Femur (tissue), 1 donor: Measurements from ENCODE around the gene BANF2.

Experiments used
- DNase-seq: peaks from one replicate; pipeline ENCODE4 v3.0.0-alpha.2; 2017

BANF2 gene

GRCh38 chr20:17735959-17736621, 36.3 kb downstream of the BANF2 start:
- no peak for DNase-seq

GRCh38 chr20:17738154-17738553, 38.4 kb downstream of the BANF2 start:
- no peak for DNase-seq

DNA sequence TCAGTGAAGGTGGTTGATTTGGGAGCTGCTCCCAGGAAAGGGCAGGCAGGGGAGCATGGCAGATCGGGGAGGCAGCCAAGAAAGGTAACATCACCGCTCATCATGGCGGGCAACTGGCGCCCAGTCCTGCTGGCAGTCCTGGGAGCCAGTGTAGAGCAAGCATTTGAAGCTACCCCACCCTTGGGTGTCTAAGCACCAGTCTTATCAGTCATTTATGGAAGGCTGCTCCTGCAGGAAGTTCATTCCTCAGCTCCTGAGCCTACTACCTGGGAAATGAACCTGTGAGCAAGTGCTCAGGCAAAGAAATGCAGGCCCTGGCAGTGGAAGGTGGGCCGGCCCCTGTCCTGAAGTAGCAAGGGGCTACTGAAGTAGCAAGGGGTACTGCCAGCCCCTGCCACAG, 41.5 kb downstream of the BANF2 start:
- DNase-seq = no peak

DNA sequence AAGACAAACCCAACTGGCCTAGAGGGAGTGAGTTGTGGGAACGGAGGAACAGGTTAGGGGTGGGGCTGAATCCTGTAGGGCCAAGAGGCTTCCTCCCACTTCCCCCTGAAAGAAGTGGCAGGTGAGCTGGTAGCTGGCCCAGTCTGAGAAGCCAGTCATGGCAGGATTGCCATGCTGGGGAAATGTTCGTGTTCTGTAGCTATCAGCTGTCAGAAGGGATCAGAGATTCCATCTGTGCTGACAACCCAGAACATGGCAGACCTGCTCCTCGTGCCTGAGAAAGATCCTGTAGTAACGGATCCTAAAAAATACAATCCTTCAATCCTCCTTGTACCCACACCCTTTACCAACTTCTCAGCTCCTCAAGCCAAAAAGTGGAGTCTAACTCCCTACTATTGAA, 43.0 kb downstream of the BANF2 start:
- DNase-seq = no peak

DNA sequence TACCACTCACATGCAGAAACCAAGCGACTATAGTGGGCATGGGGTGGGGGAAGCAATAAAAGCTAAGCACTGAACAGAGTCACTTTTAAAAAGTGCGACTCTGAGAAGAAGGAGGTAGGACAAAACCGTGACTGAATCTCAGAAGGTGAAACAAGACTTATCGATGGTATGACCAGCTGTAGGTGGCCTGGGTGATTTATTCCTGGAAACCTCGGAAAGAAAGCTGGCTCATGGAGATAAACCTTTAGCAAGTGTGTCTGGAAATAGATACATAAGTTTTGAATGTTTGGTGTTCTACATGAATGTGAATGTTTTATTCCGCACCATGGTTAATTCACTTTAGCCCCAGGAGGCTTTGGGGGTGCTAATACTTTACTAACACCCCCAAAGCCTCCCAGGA, 43.9 kb downstream of the BANF2 start:
- no peak for DNase-seq

DNA sequence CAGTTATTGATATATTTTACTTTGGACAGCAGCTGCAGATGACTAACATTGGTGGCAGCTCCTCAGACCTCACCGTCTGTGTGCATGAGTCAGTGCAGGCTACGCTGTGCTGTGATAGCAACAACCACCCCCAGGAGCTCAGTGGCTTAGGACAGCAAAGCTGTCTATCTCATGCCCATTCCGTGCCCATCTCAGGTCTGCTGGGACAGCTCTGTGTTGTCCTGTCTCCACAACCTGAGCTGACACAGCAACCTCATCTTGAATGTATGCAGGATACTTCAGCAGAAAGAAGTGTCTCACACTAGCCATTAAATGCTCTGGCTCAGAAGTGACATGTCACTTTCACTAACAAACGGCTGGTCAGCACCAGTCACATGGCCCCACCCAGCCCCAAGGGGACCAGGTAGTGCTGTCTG, 47.7 kb downstream of the BANF2 start:
- DNase-seq = no peak

DNA sequence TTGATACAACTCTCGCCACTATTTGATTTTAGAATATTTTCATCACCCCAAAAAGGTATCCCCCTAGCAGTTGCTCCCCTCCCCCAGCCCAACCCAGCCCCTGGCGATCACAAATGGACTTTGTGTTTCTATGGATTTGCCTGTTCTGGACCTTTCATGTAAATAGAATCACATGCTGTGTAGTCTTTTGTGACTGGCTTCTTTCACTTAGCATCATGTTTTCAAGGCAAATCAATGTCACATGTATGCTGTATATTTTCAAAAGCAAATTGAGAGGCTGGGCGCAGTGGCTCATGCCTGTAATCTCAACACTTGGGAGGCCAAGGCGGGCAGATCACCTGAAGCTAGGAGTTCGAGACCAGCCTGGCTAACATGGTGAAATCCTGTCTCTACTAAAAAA, 48.5 kb downstream of the BANF2 start:
- no peak for DNase-seq

- no peak for DNase-seq
Observed at GRCh38 chr20:17749626-17749977, 49.8 kb downstream of the BANF2 start.

DNA sequence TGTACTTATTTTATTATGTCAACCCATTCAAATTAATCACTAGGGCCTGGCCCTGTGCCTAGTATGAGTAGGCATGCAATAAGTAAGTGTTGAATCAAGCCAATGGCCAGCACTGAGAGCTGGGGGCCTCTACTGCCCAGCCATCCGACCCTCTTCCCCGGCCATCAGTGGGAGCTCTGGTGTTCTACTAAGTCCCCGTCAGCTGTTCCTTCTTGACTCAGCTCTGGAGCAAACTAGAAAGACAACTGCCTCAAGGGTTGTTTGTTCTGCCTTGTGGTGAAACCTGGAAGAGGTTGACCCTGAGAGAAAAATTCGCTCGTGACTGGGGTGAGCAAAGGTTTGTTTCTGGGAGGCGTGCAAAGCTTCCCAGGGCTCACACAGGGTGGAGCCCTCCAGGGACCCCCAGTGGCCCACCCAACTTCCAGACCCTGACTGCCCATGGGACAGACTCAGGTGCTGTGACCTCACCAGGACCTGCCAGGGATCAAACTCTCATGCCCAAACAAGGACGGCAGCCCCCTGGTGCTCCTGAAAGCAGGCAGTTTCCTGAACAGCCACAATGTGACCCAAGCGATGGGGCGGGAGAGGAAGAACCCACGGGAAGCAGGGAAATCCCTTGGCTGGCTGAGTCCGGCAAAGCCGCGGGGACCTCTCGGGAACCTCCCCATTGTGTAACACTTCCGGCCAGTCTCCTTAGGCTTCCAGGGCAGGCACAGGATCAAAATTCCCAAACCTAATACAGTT, 50.4 kb downstream of the BANF2 start:
- DNase-seq = peak; percentile 52

DNA sequence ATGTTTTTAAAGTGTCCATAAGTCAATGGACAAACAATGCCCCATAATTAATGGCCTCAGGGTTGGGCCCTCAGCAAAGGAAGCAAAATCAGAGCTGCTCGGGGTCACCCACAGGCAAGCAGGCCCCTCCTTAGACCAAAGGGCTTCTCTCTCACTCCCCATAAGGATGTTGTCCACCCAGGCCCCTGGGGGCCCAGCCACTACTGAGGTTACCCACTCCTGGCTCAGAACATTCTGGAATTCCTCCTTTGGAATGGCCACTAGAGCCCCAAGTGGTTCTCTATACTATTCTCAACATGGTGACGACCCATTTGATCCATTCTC, 50.9 kb downstream of the BANF2 start:
- DNase-seq = no peak

DNA sequence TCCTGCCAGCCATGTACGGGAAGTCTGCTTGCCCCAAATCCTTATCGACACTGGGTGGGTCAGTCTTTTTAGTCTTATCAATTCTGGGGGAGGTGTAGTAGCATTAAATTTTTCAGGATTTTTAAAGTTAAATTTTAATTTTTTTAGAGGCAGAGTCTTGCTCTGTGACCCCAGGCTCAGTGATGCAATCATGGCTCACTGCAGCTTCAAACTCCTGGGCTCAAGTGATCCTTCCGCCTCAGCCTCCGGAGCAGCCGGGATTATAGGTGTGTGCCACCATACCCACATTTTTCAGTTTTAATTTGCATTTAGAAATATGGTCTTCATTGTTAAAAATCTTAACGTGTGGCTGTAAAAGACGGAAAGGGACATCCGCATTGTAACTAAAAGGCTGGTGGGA, 51.9 kb downstream of the BANF2 start:
- no peak for DNase-seq

GRCh38 chr20:17752459-17752858, 52.7 kb downstream of the BANF2 start:
- no peak for DNase-seq

DNA sequence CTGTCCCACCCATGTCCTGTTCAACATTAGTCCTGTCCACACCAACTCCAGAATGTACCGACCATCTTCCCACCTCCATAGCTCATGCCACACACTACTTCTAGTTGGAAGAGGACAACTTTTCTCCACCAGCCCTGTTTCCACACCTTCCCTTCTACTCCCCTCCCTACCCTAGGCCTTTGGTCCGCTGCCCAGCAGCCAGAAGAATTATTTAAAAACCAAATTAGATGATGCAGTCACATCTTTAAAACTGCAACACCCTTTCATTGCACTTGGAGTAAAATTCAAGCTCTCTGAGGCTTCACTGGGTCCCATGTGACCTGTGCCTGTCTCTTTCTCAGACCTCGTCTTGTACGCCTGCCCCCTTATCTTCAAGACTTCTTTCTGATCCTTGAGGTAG, 53.8 kb downstream of the BANF2 start:
- DNase-seq = no peak

DNA sequence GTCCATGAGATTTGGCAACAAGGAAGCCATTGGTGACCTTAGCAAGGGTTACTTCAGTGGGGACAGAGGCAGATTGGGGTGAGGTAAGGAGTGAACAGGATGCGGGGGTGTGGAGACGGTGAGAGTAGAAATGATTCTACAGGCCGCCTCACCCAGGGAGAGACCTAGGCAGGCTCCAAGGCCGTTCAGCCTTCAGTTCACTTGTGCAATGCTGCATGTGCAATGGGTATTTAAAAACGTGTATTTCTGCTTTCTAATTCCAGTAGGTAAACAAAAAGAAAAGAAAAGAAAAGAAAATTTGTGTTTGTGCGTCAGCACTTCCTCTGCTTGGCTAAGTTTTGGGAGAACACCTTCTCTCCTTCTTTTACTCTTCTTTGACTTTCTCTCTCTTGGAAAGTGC, 56.8 kb downstream of the BANF2 start:
- no peak for DNase-seq

- no peak for DNase-seq
Observed at GRCh38 chr20:17757496-17757895, 57.7 kb downstream of the BANF2 start.

GRCh38 chr20:17758010-17758409, 58.2 kb downstream of the BANF2 start:
- no peak for DNase-seq

GRCh38 chr20:17758512-17758911, 58.7 kb downstream of the BANF2 start:
- no peak for DNase-seq

- DNase-seq = no peak
Observed at GRCh38 chr20:17759449-17759848, 59.7 kb downstream of the BANF2 start.

GRCh38 chr20:17761604-17762003, 61.8 kb downstream of the BANF2 start:
- no peak for DNase-seq

GRCh38 chr20:17762243-17762872, 62.6 kb downstream of the BANF2 start:
- no peak for DNase-seq

- DNase-seq = no peak
Observed at GRCh38 chr20:17762873-17763557, 63.2 kb downstream of the BANF2 start.

DNA sequence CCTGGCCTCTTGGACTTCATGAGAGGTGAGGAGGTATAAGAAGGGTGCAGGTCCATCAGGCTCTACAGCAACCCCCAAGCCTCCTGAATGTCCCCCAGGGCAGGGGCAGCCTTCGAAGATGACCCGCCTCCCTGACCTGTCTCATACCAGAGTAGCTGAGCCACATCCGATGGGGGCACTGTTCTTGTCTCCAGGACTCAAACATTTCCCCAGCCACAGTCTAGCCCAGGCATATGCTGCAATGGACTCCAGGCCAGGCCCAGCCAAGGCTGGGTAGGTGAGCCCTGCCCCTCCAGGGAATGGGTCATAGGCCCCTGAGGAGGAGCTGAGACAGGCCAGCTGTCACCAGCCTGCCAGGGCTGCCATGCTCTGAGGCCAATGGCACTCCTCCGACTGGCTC, 65.3 kb downstream of the BANF2 start:
- DNase-seq = no peak

DNA sequence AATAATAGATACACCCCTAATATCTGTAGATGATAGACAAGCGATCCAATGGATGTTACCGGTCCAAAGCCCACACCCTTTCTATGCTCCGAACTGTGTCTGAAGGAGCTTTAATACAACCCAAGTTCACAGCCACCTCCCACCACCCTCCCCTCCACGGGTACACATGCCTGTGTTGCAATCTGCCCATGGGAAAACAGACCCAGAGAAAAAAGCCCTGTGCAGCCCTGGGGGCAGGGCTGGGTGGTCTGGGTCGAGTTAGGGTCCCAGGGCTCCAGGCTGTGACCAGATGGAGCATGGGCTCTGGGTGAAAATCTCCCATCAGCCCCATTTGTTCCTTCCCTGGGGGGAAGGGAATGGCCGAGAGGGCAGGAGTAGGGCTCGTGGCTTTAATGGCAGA, 65.8 kb downstream of the BANF2 start:
- no peak for DNase-seq

GRCh38 chr20:17766226-17766625, 66.5 kb downstream of the BANF2 start:
- DNase-seq = no peak
